OCI-LY7 (cell line): ENCODE results near the gene SIRPA.

ENCODE experiments used
- CTCF ChIP-seq: fragments of 200-600 bp; sonication (generic); conservative IDR thresholded peaks from 2 replicates; pipeline ENCODE4 v1.5.1; 2014; ENCODE audit warnings: mild to moderate bottlenecking, antibody characterized with exemption, low read length, moderate library complexity, mixed read lengths
- EZH2phosphoT487 ChIP-seq: fragments of 200-600 bp; sonication (generic); IDR thresholded peaks from 2 replicates; pipeline ENCODE4 v1.6.1; 2018; ENCODE audit warnings: low read depth, borderline replicate concordance, mild to moderate bottlenecking, mixed run types, antibody characterized with exemption, low read length, moderate library complexity, mixed read lengths

- no peak for TF ChIP-seq CTCF
- TF ChIP-seq EZH2phosphoT487: no peak
Observed at GRCh38 chr20:1945134-1945618, 50.0 kb downstream of the SIRPA start.
